Hindlimb muscle (tissue), 1 donor: ENCODE results near the gene APOL3. TPM values are rescaled to one million over a fixed set of nuclear protein-coding genes. Genes with fewer than 3 reads are reported as not detected.
"Not testable (repeated sequence)": the region's sequence is repeated elsewhere in the genome, so short reads cannot be mapped to it uniquely, and the experiment has no call there.

Source experiments
- DNase-seq: peaks from one replicate; pipeline ENCODE4 v3.0.0-alpha.2; 2013
- polyA plus RNA-seq: library from polyadenylated mRNA; unstranded; fragments of 120-200 nt; gene quantifications from one replicate; pipeline ENCODE4 v1.2.1, GENCODE V29; 2013; ENCODE audit not compliant: insufficient read length

APOL3 gene
- polyA plus RNA-seq, 1 donor: 13.8 TPM

DNA sequence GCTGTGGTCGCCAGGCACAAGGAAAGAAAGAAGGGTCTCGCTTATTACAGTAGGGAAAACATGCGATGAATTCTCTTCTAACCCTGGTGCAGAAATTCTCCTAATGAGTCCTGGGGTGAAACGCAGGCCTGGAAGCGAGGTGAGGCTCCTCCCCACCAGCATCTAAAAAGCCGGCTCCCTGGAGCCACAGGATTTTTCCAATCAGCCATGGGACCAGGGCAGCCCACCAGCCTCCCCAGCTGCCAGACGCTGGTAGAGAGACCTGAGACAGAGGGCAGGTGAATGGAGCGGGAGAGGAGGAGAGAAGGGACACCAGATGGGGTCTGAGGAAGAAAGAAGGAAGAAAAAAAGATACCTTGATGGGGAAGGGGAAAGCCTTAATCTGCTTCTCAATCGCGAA lies 28.6 kb downstream of the APOL3 start:
- no peak for DNase-seq

DNA sequence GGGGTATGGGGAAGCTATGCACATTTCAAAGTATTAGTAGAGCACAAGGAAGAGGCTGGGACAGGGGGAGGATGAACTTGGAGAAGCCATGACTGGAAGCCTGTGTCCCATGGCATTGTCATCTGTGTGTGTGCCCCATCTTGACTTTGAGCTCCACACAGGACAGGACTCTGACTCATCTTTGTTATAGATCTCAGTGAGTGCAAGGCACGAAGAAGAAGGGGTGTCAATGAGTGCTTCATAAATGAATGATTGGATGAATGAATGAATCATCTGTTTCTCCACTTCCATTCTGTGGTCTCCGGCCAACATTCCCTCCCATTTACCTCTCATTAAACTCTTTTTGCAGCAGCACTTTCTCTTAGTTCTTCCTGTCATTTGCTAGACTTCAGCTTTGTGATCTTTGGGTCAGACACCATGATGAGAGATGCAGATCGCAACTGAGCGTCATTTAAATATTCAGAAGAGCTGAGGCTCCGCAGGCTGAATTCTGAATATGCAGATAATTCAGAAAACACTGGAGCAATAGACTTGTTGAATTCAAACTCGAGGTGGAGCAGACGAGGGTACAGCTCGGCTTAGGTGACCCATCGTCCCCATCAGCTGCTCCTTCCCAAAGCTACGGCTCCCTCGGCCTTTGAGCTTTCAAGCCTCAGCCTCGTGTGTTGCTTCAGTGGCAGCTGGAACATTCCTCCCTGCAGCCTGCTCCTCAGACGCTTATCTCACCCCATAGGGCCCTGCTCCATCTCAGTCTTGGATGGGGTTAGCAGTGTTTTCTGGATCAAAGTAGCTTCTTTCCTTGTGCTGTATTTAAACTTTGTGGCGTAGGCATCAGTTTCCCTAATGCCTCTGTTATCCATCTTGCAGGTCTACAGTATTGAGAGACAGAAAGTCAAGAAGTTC lies 30.8 kb downstream of the APOL3 start:
- DNase-seq: no peak

DNA sequence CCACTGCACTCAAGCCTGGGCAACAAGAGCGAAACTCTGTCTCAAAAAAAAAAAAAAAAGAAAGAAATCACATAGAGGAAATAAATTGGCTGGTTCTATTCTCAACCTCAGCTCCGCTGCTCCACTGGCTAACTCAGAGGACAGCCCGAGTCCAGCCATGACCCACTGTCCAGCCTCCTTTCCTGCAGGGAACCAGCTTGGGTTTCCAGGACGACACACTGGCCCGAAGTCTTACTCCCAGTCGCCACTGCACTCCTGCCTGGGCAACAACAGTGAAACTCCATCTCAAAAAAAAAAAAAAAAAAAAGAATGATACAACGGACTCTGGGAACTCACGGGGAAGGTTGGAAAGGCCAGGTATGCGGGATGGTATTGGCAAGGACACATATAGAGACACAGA lies 31.5 kb downstream of the APOL3 start:
- DNase-seq: no peak

DNA sequence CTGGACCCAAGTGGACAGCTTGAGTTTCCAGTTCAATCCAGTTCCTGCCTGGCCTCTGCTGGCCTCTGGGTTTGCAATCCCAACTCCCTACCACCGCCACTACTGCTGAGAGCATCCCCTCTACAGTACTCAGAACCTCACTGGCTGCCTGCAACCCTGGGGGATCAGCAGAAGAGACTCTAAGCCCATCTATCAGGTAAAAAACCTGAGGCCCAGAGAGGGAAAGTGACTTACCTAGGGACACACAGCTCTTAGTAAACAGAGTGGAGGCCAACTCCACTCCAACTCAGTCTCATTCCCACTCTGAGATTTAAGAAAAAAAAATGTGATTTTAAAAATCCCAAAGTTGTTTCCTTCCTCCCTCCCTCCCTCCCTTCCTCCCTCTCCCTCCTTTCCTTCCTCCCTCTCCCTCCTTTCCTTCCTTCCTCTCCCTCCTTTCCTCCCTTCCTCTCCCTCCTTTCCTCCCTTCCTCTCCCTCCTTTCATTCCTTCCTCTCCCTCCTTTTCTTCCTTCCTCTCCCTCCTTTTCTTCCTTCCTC lies 34.5 kb downstream of the APOL3 start:
- DNase-seq: no peak

DNA sequence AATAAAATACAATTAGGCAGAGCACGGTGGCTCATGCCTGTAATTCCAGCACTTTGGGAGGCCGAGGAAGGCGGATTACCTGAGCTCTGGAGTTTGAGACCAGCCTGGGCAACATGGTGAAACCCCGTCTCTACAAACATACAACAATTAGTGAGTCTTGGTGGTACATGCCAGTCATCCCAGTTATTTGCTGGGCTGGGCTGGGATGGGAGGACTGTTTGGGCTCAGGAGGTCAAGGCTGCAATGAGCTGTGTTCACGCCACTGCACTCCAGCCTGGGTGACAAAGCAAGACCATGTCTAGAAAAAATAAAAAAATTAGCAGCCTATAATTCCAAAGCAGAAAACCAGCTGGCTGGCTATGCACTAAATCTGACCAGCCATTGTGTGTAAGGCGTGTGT lies 35.1 kb downstream of the APOL3 start:
- DNase-seq: no peak

DNA sequence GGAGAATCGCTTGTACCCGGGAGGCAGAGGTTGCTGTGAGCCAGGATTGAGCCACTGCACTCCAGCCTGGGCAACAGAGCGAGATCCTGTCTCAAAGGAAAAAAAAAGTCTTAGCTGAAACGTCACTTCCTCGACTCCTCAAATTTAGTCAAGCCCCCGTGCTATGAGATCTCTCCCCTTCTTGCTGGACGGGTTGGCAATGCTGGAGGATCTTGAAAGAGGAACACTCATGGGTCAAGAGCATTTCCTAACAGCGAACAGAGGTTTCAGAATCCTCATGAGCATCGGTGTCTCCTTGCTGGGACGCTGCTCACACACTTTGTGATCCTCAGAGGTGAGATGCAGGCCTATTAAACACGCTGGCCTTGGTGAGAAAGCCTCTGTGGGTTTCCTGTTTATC lies 35.9 kb downstream of the APOL3 start:
- no peak for DNase-seq

DNA sequence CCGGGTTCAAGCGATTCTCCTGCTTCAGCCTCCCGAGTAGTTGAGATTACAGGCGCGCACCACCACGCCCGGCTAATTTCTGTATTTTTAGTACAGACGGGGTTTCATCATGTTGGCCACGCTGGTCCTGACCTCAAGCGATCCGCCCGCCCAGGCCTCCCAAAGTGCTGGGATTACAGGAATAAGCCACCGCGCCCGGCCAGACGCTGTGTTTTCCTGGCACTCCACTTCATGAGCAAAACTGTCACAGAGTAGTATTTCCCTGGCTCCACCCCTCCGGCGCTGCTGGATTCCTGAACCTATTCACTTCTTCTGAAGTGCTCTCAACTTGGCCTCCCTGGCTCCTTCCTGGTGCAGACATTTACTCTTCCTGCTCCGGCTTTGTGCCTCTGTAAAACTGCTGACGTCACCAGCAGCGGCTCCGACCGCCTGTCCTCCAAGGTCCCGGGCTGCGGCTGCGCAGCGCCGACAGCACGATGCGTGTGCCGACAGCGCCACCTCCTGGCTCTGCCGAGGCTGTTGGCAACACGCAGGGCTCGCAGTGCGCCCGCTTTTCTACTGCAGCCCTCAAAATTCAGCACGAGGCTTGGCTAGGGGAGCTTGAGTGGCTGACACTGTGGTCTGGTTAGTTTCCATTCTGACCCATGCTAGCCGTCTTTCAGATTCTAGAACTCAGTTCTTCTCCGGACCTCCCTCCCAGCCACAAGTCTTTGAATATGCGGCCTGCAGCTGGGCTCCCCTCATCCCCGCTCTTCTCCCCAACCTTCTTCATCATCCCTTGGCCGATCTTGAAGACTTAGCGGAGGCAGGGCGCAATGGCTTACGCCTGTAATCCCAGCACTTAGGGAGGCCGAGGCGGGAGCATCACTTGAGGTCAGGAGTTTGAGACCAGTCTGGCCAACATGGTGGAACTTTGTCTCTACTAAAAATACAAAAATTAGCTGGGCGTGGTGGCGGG lies 36.6 kb downstream of the APOL3 start:
- DNase-seq: peak; percentile 96

DNA sequence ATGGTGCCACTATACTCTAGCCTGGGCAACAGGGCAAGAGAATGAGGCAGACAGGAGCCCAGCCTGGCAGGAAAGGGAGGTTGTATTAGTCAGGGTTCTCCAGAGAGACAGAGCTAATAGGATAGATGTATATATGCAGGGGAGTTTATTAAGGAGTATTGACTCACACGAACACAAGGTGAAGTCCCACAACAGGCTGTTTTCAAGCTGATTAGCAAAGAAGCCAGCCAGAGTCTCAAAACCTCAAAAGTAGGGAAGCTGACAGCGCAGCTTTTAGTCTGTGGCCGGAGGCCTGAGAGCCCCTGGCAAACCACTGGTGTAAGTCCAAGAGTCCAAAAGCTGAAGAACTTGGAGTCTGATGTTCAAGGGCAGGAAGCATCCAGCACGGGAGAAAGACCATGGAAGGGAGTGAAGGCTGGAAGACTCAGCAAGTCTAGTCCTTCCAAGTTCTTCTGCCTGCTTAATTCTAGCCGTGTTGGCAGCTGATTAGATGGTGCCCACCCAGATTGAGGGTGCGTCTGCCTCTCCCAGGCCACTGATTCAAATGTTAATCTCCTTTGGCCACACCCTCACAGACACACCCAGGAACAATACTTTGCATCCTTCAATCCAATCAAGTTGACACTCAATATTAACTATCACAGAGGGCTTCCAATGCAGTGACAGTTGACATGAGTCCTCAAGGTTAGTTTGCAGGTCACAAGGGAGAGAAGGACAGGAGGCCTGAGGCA lies 39.8 kb downstream of the APOL3 start:
- DNase-seq: not testable (repeated sequence)

DNA sequence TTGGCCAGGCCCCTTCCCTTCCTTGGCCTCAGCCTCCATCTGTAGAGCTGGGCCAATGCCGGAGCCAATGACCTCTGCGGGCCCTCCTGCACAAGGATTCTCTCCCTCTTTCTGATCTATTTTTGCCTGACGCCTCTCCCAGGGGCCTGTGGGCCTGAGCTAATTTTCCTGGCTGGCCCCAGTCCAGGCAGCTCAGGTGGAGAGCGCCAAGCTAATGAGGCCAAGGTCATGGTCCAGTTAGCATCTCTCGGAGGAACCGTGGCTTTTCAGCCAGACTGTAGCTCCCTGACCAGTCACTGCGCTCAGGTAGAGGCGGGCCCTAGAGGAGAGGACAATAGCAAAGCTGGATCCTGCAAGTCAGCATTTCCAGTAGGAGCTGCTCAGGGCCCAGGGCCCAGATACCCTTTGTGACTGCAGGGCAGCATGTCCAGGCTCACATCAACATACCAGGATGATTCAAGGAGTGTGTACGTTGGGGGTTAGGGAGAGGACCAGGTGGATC lies 43.5 kb downstream of the APOL3 start:
- no peak for DNase-seq

DNA sequence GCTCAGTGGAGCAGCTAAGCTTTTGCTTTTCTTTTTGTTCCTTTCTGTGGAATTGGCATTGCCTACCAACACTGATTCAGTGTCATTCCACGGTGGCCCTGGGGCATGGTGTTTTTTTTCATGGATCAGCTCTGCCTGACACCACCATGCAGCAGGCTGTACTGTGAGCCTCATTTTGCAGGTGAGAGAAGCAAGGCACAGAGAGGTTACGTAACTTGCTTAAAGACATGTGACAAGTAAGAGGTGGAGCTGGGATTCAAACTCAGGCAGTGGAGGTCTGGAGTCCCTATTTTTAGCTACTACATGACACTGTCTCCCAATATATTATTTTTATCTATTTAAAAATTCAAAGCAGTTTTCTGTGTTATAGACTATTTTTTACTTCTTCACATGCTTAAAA lies 44.4 kb downstream of the APOL3 start:
- DNase-seq: no peak

DNA sequence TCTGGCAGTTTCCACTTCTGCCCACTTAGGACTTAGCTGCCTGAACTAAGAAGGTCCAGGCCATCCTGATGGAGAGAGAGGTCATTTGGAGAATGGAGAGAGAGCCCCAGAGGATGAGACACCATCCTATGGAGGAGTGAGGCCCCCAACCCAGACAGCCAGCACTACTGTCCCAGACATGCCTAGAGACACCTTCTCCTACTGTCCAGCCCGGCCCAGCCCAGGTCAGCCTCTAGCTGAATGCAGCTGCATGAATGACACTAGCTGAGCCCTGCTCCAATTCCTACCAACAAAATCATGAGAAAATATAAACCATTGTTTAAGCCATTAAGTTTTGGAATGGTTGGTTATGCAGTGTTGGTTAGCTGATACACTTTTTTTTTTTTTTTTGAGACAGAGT lies 47.4 kb downstream of the APOL3 start:
- DNase-seq: no peak

DNA sequence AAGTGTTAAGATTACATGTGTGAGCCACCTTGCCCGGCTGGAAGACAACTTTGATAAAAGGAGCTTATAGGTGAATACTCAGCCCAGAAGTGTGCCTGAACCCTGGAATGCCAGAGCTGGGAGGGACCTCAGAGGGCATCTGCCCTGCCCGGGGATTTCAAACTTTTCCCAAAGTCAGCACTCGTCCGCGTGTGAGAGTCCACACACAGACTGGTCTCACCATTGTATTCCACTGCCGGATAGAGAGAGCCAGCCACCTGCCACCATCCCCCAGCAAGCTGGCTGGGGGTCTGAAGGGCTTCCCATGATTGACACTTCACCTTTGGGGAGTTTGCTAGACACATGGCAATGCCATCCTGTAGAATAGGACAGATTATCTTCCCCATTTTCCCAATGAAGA lies 49.2 kb downstream of the APOL3 start:
- no peak for DNase-seq

DNA sequence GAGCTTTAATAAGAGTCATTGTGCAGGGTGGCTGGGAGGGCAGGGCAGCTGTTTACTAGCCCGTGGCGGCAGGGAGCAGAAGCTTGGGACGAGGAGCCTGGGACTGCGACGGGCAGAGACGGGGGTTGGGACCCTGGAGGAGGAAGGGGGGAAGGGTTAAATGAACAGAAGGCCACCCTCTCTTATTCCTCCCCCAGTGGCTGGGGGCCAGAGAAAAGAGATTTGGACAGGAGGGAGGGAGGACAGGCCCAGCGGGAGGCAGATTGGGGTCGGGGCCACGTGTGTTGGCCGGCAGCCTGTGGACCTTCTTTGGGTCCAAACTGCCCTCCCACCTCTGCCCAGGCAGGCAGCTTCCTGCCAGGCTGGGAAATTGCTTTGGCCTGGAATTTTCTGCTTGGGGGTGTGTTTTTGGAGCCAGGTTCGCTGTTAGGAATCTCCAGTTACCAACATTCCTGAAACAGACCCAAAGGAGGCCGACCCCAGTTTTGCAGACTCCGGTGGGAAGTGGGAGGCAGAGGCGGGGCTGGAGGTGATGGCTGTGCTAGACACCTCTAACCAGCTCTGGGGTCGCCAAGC lies 50.2 kb downstream of the APOL3 start:
- peak; percentile 53 for DNase-seq

DNA sequence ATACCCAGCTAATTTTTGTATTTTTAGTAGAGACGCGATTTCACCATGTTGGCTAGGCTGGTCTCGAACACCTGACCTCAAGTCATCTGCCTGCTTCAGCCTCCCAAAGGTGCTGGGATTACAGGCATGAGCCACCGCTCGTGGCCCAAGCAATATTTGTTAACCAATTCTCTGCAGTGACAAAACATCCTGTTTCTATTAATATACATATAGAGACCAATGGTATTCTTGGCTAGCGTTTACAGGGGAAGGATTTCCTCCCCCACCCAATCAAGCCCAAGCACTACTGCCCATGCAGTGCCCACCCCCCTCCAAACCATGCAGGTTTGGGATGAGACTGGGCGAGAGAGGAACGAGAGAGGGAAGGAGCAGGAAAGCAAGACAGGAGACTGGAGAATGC lies 53.1 kb downstream of the APOL3 start:
- no peak for DNase-seq

DNA sequence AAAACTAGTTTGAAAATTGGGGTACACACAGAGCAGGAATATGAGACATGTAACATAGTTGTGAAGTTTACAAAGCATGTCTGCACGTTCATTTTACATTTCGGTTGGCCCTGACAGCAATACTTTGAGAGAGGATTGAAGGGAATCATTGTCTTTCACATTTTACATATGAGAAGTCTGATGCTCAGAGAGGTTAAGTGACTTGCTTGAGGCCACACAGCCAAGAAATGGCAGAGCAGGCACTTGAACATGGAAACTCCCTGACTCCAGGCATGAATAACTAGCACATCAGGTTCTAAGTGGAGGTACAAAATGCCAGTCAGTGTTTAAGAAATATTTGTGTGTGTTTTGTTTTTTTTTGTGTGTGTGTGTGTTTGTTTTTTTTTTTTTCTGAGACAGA lies 53.6 kb downstream of the APOL3 start:
- DNase-seq: no peak

DNA sequence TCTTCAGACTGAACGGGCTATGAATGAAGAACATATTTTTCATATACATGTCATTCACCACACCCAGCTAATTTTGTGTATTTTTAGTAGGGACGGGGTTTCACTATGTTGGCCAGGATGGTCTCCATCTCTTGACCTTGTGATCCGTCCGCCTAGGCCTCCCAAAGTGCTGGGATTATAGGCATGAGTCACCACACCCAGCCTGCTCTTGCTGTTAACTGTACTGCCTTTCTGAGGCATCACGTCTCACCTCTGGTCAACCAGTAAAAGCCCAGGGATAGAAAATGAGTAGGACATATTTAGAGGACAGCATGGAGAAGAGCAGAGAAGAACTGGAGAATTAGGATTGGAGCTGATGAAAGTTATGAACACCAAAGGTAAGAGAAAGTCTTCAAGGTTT lies 55.6 kb downstream of the APOL3 start:
- no peak for DNase-seq

DNA sequence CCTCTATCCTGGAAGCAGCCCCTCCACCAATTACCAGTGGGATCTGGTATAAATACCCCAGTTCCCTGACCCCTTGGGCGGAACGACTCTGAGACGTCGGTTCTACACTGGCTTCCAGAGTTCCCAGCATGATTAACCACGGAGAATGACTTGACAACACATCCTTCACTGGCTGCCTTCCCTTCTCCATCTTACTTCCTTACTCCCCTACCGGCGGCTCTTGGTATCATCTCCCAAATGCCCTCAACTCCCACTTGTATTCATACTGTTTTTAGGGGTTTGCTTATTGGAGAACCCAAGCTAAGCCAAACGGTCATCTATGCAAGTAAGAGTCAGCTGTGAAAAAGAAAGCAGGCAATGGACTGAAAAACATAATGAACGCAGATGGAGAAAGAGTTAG lies 56.1 kb downstream of the APOL3 start:
- DNase-seq: no peak

DNA sequence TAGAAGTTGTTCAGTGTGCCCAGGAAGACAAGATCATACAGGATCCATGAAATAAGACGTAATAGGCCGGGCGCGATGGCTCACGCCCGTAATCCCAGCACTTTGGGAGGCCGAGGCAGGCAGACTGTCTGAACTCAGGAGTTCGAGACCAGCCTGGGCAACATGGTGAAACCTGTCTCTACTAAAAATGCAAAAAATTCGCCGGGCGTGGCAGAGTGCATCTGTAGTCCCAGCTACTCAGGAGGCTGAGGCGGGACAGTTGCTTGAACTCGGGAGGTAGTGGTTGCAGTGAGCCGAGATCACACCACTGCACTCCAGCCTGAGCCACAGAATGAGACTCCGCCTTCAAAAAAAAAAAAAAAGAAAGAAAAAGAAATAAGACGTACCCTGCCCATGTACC lies 56.7 kb downstream of the APOL3 start:
- DNase-seq: no peak

DNA sequence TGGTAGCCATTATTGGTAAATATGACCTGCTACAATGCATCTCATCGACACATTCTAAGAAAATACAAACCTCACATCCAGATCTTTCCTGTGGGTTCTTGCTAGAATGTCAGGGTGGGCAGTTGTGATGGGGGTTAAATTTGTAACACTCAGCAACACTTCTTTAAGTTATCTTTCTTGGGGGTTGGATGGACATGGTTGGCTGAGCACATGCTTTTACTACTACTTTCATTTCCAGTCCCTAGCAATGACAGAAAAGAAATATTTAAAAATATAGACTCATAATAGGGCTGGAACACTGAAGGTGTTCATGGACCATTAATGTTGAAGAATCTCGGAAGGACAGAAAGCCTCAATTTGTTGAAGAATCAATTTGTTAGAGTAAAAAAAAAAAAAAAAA lies 57.6 kb downstream of the APOL3 start:
- no peak for DNase-seq

DNA sequence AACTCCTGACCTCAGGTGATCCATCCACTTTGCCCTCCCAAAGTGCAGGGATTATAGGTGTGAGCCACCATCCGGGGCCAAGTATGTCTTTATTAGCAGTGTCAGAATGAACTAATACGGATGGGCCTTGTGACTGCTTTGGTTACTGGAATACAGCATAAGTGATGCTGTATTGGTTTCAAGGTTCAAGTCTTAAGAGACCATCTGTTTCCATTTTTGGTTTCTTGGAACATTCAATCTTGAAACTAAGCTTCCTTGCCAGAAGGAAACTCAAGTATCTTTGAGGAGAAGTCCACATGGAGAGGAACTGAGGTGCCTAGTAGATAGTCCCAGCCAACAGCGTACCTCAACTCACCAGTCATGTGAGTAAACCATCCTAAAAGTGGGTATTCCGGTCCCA lies 58.8 kb downstream of the APOL3 start:
- DNase-seq: no peak

DNA sequence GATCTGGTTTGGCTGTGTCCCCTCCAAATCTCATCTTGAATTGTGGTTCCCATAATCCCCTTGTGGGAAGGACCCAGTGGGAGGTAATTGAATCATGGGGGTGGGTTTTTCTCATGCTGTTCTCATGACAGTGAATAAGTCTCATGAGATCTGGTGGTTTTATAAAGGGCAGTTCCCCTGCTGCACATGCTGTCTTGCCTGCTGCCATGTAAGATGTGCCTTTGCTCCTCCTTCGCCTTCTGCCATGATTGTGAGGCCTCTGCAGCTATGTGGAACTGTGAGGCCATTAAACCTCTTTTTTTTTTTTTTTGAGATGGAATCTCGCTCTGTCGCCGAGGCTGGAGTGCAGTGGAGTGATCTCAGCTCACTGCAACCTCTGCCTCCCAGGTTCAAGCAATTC lies 59.6 kb downstream of the APOL3 start:
- DNase-seq: not testable (repeated sequence)
